Ovary (tissue), 3 donors: ENCODE data around the gene PANK3.
"Not testable (repeated sequence)": the region's sequence is repeated elsewhere in the genome, so short reads cannot be mapped to it uniquely, and the experiment has no call there.

Source experiments
- CTCF ChIP-seq, 3 donors: fragments of 450-650 bp in 2 of 3; fragments of 200-600 bp in 1 of 3; IDR thresholded peaks; one replicate each; pipeline versions ENCODE4 v1.5.1 to v1.8.0; 2016 to 2022; ENCODE audit warnings: antibody characterized with exemption in 3 of 3, mild to moderate bottlenecking in 1 of 3
- EP300 ChIP-seq: sonication (generic); formaldehyde crosslinking; IDR thresholded peaks from one replicate; pipeline ENCODE4 v1.6.1; 2017; ENCODE audit warnings: antibody characterized with exemption
- donor health status: DM: no; HTN: no; CAD: no.

GRCh38 chr5:168596122-168596521 lies 17.0 kb upstream of the PANK3 start:
- not testable (repeated sequence) for TF ChIP-seq CTCF (IDR thresholded peaks at IDR 0.05); EP300
